GM12891 (cell line): ENCODE results near the gene MRTFB. TPM values are rescaled to one million over a fixed set of nuclear protein-coding genes. Genes with fewer than 3 reads are reported as not detected.
"Not testable (repeated sequence)": the region's sequence is repeated elsewhere in the genome, so short reads cannot be mapped to it uniquely, and the experiment has no call there.

Experiments
- DNase-seq: peaks from one replicate; pipeline ENCODE4 v3.0.0; 2011; ENCODE audit warnings: low spot score; ENCODE audit not compliant: insufficient read length
- FAIRE-seq: peaks from 2 replicates; lab custom pipeline; 2011; peaks lifted over from hg19 to GRCh38; lab: Jason Lieb, UNC
- PAX5 ChIP-seq: IDR thresholded peaks from 2 replicates; pipeline ENCODE4 v1.6.1; 2011; ENCODE audit warnings: low read length, moderate library complexity, mild to moderate bottlenecking; ENCODE audit not compliant: insufficient read depth, severe bottlenecking
- POLR2A ChIP-seq: IDR thresholded peaks from 2 replicates; pipeline ENCODE4 v1.6.1; 2011; ENCODE audit warnings: low read depth, low read length, control low read depth
- POLR2AphosphoS5 ChIP-seq: IDR thresholded peaks from 2 replicates; pipeline ENCODE4 v1.6.1; 2011; ENCODE audit warnings: low read depth, low read length, control low read depth
- POU2F2 ChIP-seq: IDR thresholded peaks from 2 replicates; pipeline ENCODE4 v1.6.1; 2011; ENCODE audit warnings: low read depth, mild to moderate bottlenecking, control low read depth, low read length, moderate library complexity
- SPI1 ChIP-seq: IDR thresholded peaks from 2 replicates; pipeline ENCODE4 v1.6.1; 2011; ENCODE audit warnings: low read depth, low read length, control low read depth
- TAF1 ChIP-seq: IDR thresholded peaks from 2 replicates; pipeline ENCODE4 v1.6.1; 2011; ENCODE audit warnings: low read depth, low read length, control low read depth
- polyA plus RNA-seq: library from polyadenylated mRNA; unstranded; fragments of >200 nt; gene quantifications from one replicate; pipeline ENCODE4 v1.2.1, GENCODE V29; 2012; ENCODE audit warnings: low read depth, missing spikeins, inconsistent platforms; ENCODE audit not compliant: missing spikeins

MRTFB gene, protein sequence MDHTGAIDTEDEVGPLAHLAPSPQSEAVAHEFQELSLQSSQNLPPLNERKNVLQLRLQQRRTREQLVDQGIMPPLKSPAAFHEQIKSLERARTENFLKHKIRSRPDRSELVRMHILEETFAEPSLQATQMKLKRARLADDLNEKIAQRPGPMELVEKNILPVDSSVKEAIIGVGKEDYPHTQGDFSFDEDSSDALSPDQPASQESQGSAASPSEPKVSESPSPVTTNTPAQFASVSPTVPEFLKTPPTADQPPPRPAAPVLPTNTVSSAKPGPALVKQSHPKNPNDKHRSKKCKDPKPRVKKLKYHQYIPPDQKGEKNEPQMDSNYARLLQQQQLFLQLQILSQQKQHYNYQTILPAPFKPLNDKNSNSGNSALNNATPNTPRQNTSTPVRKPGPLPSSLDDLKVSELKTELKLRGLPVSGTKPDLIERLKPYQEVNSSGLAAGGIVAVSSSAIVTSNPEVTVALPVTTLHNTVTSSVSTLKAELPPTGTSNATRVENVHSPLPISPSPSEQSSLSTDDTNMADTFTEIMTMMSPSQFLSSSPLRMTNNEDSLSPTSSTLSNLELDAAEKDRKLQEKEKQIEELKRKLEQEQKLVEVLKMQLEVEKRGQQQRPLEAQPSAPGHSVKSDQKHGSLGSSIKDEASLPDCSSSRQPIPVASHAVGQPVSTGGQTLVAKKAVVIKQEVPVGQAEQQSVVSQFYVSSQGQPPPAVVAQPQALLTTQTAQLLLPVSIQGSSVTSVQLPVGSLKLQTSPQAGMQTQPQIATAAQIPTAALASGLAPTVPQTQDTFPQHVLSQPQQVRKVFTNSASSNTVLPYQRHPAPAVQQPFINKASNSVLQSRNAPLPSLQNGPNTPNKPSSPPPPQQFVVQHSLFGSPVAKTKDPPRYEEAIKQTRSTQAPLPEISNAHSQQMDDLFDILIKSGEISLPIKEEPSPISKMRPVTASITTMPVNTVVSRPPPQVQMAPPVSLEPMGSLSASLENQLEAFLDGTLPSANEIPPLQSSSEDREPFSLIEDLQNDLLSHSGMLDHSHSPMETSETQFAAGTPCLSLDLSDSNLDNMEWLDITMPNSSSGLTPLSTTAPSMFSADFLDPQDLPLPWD
- 3.6 TPM for polyA plus RNA-seq

DNA sequence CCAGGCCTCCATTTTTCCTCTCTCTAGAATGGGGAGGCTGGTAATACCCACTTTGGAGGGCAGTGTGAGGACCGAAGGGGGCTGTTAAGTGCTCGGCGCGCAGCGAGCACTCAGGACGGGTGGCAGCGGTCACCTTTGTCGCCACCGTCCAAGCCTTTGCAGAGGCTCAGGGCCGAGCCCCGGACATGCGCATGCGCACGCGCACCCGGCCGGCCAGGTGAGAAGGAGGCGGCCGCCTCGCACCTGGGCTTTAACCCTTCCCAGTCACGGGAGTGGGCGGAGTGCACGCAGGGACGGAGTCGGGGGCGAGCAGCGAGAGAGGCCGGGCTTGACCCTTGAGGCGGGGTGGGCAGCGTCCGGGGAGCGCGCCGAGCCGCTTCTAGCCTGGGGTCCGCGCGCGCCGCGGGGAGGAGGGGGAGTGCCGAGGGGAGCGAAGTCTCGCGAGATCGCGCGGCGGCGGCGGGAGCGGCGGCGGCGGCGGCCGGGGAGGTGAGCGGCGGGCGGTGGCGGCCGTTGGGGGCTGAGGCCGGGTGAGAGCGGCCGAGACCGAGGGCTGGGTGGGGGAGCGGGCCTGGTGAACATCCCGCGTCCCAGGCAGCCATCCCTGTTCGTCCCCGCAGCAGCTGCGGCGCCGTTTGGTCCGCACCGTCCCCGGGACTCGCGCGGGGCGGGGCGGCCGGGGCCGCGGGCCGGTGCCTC is at the start of gene MRTFB:
Gene MRTFB (plus strand): TSS at position 443 of the 699 bp plus-strand sequence. CDS start 69,288 bp downstream, outside the sequence.
- FAIRE-seq = peak; percentile 89

DNA sequence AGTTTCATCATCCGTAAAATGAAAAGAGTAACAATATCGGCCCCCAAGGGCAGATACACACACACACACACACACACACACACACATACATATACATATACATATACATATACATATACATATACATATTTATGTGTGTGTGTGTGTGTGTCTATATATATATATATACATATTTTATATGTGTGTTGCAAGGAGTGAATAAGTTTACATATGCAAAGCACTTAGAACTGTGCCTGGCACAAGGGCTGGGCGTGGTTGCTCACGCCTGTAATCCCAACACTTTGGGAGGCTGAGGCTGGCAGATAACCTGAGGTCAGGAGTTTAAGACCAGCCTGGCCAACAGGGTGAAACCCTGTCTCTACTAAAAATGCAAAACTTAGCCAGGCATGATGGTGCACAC is 47.6 kb upstream of the MRTFB start:
- DNase-seq, FAIRE-seq: not testable (repeated sequence)

More for the DNA sequence above, at the start of gene MRTFB:
- TF ChIP-seq PAX5 (no peak), POU2F2 (no peak), POLR2A (no peak; the same call in 1 of the 2 replicates), POLR2AphosphoS5 (no peak), SPI1 (no peak), TAF1 (no peak)
- peak; percentile 80 for DNase-seq

DNA sequence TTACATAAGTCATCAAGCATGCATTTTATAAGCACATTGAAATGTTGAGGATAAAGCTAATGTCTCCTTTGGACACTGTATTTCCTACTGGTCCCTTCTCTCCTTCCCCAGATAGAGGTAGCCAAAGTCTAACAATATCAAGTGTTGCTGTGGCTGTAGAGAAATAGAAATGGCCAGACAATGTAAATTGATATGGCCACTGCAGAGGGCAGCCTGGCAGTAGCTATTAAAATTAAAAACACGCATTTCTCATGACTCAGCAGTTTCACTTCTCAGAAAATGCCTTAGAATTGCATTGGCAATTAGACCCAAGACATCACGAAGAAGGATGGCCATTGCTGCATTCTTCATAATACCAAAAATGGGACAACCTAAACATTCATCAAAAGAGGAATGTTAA is 46.8 kb upstream of the MRTFB start:
- FAIRE-seq (no peak), DNase-seq (no peak)
- TF ChIP-seq POU2F2 = no peak
- no peak for TF ChIP-seq PAX5
- TF ChIP-seq TAF1 = no peak
- TF ChIP-seq SPI1 = 0 out of 2 replicates have a peak, but pooled peaks have one; percentile 9
- no peak for TF ChIP-seq POLR2A

DNA sequence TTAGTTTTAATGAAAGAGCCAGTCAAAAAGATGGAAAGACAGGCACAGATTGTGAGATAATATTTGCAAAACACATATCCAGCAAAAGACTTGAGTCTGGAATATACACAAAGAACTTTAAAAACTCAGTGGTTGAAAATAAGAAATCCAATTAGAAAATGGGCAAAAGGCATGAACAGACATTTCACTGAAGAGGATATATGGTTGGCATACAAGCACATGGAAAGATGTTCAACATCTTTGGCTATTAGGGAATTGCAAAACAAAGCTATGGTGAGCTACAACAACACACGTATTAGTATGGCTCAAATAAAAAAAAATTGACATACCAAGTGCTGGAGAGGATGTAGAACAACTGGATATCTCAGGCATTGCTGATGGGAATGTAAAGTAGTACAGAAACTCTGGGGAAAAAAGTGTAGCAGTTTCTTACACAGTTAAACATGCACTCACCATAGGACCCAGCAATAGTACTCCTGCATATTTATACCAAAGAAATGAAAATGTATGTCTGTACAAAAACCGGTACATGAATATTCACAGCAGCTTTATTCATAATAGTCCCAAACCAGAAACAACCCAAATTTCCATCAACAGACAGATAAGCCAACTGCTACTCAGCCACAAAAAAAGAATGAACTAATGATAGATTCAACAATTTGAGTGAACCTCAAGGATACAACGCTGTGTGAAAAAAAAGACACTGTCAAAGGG is 44.4 kb upstream of the MRTFB start:
- no peak for TF ChIP-seq POU2F2
- TF ChIP-seq SPI1 = no peak
- no peak for TF ChIP-seq POLR2A
- TF ChIP-seq POLR2AphosphoS5 = no peak
- TF ChIP-seq PAX5 = no peak
- no peak for TF ChIP-seq TAF1
- DNase-seq (no peak), FAIRE-seq (no peak)

DNA sequence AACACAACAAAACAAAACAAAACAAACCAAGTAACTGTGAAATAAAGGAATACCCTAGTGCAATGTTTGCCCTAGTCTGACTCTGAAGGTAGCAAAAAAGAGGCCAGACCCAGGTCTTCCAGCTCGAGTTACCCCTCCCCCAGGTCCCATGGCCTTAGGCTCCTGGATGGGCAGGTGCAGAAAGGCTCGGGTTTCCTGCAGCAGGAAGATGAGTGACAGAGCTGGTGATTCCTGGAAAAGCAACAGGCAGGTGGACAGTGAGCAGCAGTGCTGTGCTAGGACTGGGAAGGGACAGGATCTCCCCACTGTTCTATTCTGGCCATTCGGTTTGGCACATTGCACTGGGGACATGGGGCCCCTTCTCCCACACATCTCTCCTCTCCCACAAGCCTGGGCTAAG is 42.9 kb upstream of the MRTFB start:
- TF ChIP-seq POLR2A = no peak
- TF ChIP-seq POLR2AphosphoS5 = no peak
- no peak for TF ChIP-seq TAF1
- TF ChIP-seq PAX5 = no peak
- no peak for TF ChIP-seq SPI1
- TF ChIP-seq POU2F2 = no peak
- FAIRE-seq (no peak), DNase-seq (no peak)

DNA sequence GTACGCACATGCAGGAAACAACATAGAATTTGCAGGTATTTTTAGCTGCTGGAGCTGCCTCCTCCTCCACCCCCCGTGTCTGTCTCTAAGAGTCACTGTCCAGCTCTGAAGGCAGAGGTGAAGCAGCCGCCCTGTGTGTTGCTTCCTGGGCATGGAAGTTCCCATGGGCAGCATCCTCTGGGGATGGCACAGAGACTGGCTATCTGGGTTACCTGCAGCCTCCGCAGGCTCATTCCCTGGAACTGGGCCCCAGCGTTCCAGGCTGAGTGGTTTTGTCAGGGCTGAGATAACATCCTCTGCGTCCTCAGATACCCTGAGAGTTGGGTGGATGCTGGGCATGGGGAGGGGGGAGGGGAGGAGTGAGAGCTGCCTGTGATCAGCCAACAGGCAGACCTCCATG is 41.5 kb upstream of the MRTFB start:
- FAIRE-seq = no peak
- no peak for TF ChIP-seq TAF1
- no peak for TF ChIP-seq PAX5
- TF ChIP-seq POLR2A = no peak
- no peak for TF ChIP-seq POLR2AphosphoS5
- TF ChIP-seq SPI1 = no peak
- TF ChIP-seq POU2F2 = no peak
- DNase-seq = no peak

DNA sequence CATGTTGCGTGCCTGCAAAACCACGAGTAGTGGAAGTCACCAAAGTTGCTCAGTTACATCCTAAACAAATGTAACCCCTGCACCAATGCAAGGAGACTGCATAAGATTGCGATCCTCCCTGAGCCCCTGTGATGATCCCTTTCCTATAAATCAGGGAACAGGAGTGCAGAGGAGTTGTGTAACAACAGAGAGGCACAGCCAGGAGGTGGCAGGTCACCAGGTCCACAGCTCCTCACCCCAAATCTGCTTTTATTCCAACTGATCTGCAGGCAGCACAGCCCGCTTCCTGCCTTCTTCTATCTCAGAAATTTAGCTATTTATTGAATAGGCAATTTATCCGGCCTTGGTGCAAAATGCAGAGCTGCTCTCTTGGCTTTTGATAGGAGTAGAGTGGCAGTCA is 36.0 kb upstream of the MRTFB start:
- no peak for FAIRE-seq
- no peak for DNase-seq
- TF ChIP-seq TAF1 = no peak
- no peak for TF ChIP-seq PAX5
- no peak for TF ChIP-seq POLR2A

DNA sequence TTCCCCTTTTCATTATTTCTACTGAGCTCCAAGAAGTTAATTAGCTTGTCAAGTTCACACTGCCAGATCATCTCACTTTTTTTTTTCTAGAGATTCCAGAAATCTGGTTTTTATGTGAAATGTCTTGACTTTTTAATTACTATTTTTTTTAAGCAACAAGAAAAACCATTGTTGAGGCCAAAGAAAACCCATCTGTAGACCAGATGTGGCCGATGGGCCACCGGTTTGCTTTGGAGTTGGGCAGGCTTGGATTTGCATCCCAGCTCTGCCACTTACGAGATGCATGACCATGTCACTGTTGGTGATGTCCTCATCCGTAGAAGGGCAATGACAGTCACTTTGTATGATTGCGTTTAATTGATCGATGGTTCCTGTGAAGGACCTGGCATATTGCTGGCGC is 34.2 kb upstream of the MRTFB start:
- no peak for TF ChIP-seq SPI1
- no peak for TF ChIP-seq TAF1
- no peak for TF ChIP-seq POU2F2
- no peak for TF ChIP-seq POLR2AphosphoS5
- no peak for TF ChIP-seq POLR2A
- TF ChIP-seq PAX5 = no peak
- no peak for FAIRE-seq
- DNase-seq = no peak

DNA sequence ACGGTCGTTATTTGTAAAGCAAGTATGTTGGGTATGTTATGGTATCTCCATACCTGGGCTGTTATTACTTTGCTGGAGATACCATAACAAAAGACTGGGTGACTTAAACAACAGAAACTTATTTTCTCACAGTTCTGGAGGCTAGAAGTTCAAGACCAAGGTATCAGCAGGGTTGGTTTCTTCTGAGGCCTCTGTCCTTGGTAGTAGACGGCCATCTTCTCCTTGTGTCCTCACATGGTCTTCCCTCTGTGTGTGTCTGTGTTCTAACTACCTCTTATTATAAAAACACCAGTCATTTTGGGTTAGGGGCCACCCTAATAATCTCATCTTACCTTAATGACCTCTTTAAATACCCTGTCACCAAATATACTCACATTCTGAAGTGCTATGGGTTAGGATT is 33.2 kb upstream of the MRTFB start:
- DNase-seq = no peak
- TF ChIP-seq SPI1 (no peak), TAF1 (no peak), POLR2AphosphoS5 (no peak), POLR2A (no peak), POU2F2 (no peak), PAX5 (no peak)
- no peak for FAIRE-seq
